ENCODE measurements around the gene FRYL.

Gene FRYL

DNA sequence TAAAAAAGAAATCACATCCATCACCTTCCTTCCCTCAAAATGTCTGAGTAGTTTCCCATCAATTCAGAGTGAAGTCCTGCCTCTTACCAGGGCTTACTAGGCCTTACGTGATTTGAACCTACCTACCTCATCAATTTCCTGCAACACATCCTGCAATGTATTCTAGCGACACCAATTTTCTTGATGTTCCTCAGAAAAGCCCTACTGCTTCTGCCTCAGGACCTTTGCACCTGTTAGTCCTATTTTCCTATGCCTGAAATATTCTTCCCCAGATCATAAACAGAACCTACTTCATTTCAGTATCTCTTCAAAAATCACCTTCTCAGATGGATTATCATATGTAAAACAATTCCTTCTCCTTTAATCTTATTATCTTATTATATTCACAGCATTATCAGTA is 237.2 kb downstream of the FRYL start:
- DNase-seq: no peak

DNA sequence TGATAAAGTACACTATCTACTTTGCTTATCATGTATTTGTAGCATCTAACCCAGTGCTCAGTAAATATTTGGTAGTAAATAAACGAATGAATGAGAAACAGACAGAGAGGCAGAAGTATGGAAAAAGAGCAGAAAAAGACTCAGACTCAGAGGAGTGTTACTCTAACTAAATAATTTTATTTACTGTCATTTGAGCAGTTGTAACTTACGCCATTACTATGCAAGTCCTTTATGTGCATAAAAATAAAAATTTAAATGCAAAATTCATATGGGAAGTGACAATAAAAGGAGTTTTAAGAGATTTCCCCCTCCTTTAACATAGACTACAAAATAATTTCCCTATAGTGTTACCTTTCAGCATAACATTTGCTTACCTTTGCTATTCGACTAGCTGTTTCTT is 240.5 kb downstream of the FRYL start:
- no peak for DNase-seq

DNA sequence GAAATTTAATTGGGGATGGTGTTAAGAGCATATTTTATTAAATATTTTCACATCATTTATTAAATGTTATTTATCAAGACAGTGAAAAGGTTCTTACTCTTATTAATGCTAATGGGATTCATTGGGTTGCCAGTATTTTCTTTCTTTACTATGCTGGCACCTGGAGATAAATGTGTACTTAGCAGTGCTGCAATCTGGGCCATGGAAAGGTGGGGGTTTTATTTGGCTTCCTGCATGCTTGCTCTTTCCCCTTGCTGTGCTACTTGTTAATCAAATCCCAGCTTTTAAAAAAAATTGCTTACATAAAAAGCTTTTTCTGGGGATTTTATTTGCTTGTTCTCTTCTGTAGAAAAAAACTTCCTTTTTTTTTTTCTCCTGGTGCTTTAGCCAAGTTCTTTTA is 241.7 kb downstream of the FRYL start:
- no peak for DNase-seq

DNA sequence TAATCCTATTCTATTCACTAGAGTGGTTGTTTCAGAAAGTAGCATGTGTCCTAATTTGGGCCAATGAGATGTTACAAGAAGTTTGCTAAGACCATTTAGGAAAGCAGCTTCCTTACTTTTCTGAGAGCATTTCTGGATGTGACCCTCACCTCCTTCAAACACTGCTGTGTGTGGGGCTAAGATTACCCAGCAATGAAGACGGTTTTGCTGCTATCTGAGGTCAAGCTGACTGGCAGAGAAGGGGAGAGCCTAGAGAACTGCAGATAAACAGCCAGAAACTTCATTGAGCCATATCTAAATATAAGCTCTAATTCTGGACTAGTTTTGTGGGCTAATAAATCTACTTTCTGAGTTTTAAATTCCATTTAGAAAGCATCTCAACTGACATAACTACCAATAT is 253.7 kb downstream of the FRYL start:
- no peak for DNase-seq

DNA sequence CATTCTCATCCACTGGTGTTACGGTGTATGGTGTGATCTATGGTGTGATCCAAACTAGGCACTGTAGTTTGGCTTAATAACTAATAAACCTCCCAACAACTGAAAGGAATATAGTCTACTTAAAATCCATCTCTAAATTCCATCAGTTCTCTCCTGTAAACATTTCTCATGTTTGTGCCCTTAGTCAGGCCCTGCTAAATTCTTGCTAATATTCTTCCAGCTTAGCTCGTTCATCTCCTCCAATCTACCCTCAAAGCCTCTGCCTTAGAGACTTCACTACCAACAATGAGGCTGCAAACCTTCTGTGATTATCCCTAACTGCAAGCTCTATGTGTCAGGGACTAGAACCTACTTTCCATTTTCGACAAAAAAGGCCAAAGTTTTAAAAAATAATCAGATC is 261.9 kb downstream of the FRYL start:
- DNase-seq: no peak

DNA sequence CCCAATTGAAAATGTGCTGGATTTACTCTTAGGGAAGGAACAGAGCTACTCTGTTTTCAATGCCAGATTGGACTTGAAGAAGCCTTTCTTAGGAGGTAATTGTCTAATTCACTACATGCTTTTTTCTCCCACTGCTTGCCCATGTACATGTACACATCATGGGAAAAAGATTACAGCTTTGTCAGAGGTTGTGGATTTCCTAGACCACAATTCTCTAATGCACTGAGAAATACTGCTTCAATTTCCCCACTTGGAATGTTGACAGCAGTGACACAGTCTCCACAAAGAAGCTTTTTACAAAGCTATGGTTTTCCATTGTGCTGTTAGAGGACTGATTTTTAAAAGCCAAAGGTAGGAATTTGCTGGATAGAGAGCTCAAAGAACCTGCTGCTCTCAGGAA is 270.5 kb downstream of the FRYL start:
- no peak for DNase-seq

DNA sequence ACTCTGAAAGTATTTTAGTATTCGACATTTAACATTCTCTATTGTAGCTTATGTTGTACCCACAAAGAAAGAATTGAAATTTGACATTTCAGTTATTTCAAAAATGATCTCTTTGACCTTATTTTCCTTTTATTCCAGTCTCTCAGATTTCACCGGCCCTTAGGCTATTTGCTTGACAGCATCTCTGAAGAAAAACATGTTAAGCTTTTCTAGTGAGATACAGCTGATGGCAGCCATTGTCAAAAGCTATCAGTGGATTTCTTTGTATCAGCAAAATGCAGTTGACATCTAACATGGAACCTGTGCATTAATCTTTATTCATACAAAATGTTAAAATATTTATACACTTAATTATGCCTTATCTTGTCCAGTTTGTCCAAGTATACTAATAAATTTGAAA is 273.4 kb downstream of the FRYL start:
- no peak for DNase-seq

DNA sequence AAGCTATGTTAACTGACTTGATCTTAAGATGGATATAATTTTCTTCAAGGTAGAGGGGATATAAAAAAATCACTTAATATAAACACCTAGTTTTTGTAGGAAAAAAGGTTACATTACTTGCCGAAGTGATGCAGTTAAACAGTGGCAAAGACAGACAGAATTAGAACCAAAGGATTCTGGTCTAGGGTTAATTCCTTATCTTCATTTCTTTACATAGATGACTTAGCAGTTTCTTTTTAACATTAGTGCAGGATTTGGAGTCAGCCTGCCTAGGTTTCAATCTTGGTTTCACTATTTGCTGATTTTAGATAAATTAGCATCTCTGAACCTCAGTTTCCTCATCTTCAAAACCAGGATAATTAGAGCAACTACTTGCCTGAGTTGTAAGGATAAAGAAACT is 275.7 kb downstream of the FRYL start:
- DNase-seq: no peak

DNA sequence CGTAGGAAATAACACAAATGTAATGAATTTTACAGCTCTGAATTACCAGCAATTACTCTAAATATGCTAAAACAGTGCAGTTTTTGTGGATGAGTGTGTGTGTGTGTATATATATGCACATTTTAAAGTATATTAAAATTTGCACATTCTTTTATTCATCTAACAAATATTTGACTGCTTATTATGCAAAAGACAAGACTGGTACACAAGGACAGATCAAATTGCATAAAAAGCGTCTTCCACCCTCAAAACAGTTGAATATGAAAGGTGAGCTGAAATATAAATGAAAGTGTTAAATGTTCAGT is 276.1 kb downstream of the FRYL start:
- no peak for DNase-seq

DNA sequence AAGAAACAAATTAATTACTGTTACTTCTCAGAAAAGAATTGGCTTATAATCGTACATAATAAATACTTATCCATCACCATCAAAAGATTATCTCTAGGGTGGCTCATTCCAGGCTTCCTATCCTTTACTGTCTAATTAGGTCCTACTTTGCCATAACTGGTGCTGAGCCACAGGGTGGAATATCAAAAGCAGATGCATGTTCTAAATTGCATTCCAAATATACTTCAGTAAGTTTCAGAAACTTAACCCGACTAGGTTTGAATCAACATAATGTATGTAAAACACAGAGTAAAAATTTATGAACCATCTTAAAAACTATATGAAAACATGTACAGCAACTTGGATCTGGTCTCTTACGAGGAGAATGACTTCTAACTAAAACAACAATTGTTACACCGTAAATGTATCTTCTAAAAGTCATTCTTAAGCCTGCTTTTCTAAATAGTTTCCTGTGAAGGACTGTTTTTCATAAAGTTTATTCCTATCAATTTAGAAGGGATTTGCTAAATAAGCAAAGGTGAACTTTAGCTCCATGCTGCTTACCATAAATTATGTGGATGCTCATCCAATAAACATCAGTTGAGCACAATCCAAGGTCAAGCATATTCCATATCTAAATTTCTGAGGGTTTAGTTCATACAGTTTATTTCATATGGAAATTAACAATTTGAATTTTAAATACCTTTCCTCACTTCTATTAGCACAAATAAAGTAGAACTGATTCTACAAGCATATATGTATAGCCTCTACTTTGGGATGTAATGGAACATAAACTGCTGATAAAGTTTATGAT is 276.6 kb downstream of the FRYL start:
- DNase-seq: no peak

DNA sequence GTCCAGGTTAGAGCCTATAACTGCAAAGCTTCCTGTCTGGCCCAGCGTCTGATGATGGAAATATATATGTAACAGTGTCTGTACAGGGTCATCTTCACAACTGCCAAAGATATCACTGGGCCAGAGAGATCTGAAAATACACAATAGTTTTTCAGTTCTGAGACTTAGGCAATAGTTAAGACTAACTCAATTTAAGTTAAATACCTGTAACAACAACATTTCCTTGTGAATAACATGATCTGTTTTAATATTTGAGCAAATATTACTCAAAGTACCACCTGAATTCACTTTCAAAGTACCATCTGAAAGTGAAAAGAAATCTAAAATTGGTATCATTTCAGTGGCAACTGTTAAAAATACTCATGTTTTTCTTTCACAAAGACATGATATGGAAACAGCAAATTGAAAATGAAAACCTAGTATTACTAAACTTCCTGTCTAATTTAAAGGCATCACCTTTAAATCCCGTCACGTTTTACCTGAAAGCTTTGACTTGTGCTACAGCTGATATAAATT is 280.5 kb downstream of the FRYL start:
- DNase-seq: no peak

DNA sequence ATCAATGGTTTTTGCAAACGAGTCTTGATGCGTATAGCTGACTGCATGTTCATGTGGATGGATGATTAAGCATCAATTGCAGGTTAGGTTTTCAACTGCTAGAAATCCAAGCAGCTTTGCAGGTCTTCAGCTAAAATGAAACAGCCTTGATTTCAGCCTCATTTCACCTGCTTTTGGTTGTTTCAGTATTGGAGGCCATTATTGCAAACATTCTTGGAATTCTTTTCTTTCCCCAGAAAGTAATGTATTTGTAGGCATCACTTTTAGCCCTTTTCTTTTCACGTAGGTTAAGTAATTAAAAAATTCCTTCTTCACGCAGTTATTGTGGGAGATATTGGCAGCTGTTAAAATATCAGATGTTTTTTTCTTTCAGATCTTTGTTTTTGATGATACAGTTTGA is 281.2 kb downstream of the FRYL start:
- no peak for DNase-seq

DNA sequence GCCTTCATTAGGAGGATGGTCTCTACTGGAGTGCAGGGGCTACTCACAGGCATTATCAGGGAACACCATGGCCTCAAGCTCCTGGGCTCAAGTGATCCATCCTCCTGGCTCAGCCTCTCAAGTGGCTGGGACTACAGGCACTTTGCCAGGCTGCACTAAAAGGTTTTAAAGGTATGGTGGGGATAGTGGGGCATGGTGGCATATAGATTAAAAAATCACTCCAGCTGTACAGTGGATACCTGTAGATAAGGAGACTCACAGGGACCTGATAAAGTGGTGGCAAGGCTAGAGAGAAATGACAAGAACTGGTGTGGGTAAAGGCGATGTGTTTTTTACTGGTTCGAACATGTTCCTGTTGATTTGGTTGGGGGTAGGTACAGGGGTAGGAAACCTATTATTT is 284.1 kb downstream of the FRYL start:
- no peak for DNase-seq

DNA sequence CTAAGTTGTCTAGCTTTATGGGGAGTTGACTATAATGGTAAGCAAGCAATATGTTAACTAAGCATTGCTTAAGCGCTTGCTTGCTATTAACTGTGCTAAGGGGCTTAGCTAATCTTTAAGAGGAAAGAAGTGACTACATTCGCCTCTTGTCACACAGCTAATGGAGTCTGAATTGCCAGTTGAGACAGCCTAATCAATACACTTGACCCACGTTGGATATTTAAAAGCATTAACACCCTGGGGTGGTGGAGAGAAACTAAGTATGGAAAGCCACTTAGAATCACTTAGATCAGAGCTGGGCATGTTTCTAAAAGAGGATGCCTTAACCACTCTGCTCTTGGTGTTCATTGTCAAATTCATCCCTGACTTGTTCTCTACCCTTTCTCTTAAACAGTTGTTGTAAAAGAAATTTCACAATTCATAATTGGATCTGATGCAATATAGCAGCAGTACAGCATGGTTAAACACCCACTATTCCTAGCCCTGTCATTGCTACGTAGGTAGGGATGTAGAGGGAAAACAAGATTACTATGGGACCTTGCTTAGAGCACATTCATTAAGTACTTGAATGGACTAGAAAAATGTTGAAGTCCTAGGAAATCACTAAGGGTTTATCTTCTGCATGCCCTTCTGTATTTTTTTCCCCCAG is 286.5 kb downstream of the FRYL start:
- DNase-seq: no peak

DNA sequence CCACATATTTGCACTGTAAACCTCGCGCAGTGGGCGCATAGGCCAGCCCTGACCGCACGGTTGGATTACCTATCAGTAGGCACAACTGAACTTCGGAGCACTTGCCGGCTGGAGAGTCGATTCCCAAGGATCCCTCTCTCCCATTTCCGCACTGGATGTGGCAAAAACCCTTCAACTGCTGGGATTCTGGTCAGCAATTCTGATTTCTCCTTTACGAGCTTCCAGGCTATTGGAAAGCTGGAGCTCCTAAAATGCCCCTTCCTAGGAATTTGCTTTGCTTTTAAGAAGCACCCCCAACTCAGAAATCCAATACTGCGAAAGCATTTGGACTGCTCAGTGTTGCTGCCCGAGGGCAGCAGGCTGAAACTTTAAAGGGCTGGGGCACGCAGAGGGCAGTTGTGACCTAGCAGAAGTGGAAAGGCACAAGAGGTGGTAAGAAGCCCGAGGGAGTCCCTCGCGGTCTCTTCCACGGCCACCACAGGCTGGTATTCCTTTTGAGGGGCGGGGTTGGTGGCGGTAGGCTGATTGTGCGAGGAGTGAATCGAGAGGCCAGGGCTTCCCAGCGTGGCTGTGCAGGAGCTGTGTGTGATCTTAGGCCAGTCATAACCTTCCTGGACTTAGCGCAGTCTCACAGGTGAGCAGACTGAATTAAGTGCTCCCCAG is 288.4 kb downstream of the FRYL start:
- DNase-seq: no peak

DNA sequence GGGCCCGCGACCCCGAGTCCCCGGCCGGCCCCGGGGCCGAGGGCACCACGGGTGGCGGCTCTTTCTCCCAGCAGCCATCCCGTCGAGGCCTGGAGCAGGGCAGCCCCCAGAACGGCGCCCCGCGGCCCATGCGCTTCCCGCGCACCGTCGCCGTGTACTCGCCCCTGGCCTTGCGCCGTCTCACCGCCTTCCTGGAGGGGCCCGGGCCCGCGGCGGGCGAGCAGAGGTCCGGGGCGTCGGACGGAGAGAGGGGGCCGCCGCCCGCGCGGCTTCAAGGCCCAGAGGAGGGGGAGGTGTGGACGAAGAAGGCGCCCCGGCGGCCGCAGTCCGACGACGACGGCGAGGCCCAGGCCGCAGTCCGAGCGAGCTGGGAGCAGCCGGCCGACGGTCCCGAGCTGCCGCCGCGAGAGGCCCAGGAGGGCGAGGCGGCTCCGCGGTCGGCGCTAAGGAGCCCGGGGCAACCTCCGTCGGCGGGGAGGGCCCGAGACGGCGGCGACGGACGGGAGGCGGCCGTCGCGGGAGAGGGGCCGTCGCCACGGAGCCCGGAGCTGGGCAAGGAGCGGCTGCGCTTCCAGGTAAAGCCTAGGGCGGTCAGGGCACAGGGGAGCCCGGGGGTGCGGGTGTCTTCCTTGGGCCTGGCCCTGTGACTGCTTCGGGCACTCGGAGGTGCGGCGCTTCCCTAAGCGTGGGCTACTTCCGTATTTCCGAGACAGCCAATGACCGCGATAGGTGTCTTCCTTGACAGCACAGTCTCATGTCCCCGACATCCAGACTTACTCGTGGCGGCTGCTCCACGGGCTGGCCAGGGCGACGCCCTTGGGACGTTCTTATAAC is 289.2 kb downstream of the FRYL start:
- no peak for DNase-seq

DNA sequence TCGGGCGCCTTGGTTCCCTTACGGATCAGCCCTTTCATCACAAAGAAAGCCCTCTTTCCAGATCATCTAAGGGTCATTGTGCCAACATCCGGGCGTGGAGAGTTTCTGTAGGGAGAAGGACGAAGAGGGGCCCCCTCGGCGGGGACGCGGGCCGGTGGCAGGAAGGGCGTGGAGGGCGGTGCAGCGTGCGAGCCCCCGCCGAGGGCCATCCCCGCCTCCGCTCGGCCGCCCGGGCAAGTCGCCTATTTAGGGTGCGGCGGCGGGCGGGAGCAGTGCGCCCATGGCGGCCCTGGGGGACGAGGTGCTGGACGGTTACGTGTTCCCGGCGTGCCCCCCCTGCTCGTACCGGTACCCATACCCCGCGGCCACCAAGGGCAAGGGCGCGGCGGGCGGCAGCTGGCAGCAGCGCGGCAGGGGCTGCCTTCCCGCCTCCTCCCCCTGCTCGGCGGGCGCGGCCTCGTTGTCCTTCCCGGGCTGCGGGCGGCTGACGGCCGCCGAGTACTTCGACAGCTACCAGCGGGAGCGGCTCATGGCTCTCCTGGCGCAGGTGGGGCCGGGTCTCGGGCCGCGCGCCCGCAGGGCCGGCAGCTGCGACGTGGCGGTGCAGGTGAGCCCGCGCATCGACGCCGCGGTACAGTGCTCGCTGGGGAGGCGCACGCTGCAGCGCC is 289.9 kb downstream of the FRYL start, which contains the start of gene ZAR1:
TSS of gene ZAR1 (plus strand) at position 241 of the 668 bp plus-strand sequence. CDS start at position 281, 40 bp downstream.
- DNase-seq: no peak

DNA sequence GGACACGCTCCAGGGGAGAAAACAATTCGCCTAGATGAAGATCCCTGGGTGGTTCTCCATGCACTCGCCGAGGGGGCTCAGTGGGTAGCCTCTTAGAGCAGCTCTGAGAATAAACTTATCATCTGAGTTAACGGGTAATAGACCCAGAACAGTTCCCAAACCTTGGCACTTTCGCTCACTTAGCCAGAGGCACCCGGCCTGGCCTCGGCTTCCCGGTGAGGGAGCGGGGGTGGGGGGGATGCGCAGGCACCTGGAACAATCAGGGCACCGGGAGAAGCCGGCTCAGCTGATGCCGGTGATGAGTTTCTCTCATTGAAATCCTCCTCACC is 290.4 kb downstream of the FRYL start:
- no peak for DNase-seq

DNA sequence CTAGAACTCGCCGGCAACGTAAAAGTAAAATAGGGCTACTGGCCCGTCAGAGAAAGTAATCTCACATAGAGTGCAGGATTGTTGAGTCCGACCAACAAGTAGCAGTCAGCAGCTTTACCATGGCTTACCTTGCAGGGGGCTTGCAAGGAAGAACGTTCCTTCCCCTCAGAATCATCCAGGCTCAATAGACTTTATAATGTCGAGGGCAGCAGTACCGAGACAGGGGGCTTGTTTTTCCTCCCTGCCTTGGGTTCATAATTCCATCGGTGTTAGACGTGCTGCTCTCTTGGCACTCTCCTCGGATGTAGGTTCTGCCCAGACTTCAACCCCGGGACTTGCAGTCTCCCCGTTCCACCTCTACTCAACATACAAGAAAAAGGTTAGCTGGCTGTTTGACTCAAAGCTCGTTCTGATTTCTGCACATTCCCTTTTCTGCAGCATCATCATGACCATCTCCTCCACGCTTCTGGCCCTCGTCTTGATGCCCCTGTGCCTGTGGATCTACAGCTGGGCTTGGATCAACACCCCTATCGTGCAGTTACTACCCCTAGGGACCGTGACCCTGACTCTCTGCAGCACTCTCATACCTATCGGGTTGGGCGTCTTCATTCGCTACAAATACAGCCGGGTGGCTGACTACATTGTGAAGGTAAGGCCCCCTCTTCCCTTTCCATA is 295.4 kb downstream of the FRYL start:
- DNase-seq: no peak

DNA sequence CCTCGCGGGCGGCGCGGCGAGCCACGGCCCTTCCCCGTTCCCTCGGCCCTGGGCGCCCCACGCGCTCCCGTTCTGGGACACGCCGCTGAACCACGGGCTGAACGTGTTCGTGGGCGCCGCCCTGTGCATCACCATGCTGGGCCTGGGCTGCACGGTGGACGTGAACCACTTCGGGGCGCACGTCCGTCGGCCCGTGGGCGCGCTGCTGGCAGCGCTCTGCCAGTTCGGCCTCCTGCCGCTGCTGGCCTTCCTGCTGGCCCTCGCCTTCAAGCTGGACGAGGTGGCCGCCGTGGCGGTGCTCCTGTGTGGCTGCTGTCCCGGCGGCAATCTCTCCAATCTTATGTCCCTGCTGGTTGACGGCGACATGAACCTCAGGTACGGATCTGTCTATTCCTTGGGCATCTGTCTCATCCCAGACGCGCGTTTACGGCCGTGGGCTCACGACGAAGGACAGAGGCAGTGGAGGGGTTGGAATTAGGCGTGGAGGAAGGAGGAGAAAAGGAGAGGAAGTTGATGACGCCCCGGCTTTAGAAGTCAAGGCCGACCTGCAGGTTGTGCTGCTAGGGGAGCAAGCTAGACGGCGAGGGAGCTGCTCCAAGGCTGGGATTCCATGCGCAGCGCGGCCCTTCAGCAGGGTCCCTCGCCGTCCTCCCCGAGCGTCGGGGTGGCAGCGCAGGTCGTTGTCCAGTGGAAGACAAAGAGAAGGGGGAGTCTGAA is 296.1 kb downstream of the FRYL start:
- no peak for DNase-seq

DNA sequence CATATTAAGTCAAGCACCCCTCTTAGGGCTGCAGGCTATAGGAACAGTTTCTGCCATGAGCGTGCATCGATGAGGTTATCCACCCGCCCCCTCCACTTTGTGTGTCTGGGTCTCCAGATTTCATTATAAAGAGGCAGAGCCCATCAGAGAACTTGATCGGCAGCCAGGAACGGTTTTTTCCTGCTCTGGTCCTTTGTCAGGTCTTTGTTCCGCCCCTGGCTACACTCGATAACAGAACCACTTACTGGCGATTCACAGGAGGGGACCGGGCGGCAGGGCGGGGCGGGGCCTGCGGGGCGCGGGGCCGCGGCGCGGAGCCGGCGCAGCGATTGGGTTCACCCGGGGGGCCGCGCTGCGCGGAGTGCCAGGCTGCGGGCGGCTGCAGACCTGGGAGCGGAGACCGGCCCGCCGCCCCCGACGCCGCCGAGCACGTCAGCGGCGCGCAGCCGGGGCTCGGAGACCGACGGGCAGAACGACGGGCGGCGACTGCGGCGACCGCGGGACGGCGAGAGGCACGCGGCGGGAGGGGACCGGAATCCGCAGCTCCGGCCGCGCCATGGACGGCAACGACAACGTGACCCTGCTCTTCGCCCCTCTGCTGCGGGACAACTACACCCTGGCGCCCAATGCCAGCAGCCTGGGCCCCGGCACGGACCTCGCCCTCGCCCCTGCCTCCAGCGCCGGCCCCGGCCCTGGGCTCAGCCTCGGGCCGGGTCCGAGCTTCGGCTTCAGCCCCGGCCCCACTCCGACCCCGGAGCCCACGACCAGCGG is 296.9 kb downstream of the FRYL start, which contains the start of gene SLC10A4:
TSS of gene SLC10A4 (plus strand) at position 338 of the 771 bp plus-strand sequence. CDS start at position 557, 219 bp downstream.
- DNase-seq: no peak
